NCI-H2081 (cell line): ENCODE data around the gene RCBTB2.
"Not testable (repeated sequence)": the region's sequence is repeated elsewhere in the genome, so short reads cannot be mapped to it uniquely, and the experiment has no call there.

Source experiments
- DNase-seq, 2 experiments: peaks; one replicate each; lab custom pipeline; 2025; lab: John Stamatoyannopoulos, UW

The RCBTB2 gene

DNA sequence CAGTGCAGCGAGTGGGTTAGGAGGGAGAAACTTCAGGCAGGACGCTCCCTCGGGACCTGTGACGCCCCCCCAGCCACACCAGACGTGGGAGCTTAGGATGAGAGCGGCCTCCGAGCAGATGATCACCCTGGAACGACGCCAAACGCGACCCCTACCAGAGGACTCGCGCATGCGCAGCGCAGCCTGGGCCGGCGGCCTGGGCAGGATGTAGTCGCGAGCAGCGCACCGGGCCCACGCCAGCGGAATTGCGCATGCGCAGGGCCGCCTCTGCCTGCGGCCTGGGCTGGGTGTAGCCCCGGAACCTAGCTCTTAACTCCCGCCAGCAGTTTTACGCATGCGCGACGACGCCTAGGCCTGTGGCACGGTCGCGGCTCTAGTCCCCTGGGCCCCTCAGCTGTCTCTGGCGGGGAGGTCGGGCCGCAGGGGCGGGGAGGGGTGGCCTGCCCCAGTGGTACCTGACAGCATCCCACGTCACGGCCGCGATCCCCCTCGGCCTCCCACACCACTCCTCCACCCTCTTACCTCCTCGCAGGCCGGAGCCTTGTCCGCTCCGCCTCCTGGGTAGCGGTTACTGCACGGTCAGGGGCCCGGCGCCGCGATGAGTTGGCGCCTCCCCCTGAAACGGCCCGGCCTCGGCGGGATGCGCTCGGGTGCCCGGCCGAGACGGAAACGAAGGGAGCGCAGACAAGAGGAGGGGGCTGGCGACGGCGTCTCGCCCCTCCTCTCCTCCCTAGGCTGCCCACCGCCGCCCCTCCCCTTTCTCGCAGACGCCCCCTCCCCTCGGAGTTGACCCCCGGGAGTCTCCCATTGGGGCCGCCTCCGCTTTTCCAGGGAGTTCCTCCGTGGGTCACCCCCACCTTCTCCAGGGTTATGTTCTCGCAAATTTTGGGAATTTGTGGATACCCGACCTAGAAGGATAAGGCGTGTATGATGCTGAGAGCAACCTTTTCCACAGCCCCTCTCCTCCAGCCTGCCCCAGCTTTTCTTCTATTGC, at the start of gene RCBTB2:
TSS of gene RCBTB2 (minus strand) at position 575 of the 994 bp plus-strand sequence. CDS start 11,141 bp downstream, outside the sequence.
- peak; percentile 93 to 95 for DNase-seq

DNA sequence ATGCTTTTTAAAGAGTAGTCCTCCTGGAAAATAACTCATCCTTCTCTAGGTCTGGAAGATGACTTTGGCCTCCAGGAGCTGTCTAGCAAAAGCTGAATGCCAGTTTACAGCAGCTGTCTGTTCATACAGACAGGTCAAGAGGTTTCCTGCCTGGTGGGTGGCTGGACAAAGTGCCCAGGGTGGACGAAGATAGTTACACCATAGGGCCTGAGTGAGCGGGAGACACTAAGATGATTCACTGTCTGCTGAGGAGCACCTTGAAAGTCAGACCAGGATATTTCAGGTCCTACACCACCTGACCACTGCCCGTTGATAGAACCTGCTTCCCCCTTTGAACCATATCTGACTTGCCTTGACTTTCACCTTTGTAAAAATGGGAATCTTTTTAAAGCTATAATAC, 49.2 kb upstream of the RCBTB2 start:
- no peak for DNase-seq

DNA sequence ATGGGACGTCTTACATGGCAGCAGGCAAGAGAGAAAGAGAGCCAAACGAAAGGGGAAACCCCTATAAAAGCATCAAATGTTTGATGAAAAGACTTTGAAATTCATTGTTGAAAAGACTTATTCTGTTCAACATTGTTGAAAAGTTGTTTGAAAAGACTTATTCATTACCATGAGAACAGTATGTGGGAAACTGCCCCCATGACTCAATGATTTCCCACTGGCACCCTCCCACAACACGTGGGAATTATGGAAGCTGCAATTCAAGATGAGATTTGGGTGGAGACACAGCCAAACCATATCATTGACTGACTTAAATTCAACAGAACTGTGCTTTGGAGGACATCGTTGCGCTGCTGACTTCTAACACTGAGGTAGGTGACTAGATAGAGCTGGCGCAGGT, 48.0 kb upstream of the RCBTB2 start:
- DNase-seq, result no peak

DNA sequence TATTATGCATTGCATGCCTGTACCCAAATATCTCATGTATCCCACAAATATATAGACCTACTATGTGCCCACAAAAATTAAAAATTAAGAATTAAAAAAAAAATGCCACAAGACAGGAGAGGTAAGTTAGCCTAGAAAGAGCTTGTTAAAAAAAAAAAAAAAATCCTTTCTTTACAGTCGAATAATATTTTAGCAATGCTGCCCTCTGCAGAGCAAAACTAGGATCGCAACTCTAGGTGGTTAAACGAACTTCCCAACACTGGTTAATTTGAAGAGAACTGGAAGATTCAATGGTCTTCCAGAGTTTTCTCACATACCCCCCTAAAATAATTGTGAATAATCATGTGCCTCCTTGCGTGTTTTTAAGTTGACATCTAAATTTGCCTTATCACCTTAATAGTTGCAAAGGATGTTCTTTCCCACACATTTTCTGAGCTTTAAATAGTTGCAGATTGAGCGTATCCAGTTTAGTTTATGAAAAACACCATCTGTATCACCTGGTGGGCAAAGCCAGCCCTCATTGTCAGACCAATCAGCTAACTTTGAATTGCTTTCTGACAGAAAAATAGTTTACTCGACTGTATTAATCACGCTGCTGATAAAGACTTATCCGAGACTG, 47.4 kb upstream of the RCBTB2 start:
- peak; percentile 26 to 66 for DNase-seq

DNA sequence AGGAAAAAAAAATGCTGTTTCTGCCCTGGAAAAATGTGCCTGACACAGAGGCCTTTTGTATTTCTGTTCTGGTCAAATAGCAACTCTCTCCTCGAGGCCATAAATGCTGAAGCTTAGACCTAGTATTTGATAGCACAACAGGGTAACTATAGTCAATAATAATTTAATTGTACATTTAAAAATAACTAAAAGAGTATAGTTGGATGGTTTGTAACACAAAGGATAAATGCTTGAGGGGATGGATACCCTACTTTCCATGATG, 47.0 kb upstream of the RCBTB2 start:
- not testable (repeated sequence) for DNase-seq

DNA sequence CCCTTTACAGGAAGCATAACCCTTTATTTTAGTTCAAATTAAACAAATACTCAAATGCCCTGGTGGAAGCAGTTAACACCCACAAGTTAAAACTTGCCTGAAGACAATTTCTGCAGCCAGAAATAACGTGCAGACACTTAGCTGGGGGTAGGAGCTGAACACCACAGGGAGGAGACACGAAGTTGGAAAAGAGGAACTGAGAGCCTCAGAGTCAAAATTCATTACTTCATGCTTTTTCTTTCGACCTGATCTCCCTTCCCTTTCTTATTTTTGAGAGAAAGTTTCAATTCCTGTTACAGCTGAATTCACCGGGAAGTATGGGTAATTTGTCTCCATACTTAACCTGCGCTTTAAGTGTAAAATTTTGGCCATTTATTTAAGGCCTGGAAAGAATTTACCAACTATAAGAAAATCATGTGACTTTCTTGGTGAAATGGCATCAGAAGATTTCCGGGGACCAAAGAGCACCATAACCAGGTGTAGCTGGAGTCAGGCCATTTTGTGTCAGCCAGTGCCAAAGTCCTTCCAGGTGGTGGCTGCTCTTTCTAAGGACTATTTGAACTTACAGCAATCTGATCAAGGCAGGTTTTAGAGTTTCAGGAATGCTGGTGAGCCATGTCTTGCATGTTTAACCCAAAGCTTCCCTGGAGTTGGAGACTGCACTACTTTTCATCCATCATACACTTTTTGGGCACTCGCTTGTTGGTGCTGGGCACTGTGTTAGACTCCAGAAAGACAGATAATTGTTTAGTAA, 46.5 kb upstream of the RCBTB2 start:
- DNase-seq, result peak in 1 of 2 experiments; percentile 12

DNA sequence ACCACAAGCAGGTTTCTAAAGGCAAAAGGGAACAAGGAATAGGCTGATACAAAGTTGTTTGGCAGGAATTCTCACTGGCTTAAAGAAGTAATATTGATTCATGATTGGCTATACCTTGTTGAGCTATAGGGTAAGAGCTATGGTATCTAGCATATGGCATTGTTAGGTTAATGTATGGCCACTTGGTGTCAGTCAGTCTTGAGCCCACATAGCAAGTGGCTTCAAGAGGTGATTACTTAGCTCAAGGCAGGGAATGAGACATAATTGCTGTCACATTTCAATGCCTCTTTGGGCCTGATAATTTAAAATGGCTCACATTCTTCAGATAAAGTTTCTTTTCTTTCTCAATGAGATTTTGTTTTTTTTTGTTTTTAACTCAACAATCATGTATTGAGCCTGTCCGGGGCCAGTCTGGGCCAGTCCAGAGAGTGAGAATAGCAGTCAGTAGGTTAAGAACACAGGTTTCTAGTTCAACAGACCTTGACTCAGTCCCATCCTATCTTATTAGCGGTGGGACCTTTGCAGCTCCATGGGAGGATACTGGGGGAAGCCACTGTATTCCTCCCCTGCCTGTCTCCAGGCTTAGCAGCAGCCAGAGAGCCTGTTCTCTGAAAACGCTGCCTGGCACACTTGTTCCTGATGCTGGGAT, 45.8 kb upstream of the RCBTB2 start:
- no peak for DNase-seq

DNA sequence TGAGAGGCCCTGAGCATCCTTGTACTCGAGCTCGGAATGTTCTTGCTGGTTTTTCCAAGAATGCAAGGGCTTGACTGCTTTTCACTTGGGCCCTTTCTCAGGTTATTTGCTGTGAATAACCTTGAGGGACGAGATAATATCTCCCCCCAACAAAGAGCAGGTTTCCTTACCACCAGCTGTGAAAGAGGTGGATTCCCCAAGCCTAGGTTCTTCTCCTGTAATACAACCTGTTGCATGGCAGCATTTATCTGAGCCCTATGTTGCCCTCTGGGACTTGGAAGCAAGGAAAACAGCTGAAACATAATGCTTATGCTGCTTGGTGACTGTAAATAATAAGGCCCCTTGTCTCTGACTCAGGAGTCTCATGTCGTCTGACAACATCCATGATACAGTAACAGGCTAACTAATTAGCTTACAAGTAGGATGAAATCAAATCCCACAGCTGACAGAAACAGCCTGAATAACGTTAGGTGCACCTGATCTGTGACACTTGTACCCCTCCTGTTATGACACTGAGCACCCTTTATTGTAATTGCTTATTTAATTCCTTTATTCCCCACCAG, 43.6 kb upstream of the RCBTB2 start:
- DNase-seq, result no peak

DNA sequence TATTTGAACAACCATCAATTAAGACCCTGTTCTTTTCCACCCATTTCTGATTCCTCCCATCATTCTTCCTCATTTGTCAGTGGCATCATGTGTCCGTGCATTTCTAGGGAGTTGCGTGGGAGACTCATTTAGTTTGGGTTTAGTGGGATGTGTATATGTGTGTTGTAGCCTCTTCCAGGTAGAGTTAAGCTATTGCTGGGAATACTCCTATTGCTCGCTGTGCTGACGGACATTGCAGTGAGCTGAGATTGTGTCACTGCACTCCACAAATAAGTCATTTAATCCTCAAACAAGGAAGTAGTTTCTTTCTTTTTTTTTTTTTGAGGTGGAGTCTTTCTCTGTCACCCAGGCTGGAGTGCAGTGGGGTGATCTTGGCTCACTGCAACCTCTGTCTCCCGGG, 42.2 kb upstream of the RCBTB2 start:
- no peak for DNase-seq

DNA sequence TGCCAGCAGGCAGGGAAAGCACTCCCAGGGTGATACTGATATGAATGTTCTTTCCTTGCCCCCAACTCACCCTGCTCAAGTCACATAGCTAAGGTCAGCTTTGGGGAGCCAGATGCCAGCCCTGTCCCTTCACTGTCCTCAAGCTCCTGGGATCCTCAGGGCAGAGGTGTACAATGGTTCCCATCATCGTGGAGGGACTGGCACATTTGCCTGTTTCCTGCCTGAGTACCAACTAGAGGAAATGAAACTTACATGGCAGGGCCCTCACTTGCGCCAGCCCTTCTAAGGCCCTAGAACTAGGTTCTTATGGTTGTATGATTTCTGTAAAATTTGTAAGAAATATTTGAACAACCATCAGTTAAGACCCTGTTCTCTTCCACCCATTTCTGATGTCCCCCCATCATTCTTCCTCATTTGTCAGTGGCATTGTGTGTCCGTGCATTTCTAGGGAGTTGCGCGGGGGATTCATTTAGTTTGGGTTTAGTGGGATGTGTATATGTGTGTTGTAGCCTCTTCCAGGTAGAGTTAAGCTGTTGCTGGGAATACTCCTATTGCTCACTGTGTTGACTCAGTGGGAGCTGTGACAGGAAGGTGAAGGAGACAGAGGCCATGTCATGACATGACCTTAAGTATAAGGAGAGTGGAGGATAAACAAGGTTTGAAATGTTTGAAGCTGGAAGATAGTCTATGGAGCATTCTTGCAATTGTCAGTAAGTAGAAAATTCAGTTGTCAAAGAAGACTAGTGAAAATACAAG, 41.3 kb upstream of the RCBTB2 start:
- no peak for DNase-seq

DNA sequence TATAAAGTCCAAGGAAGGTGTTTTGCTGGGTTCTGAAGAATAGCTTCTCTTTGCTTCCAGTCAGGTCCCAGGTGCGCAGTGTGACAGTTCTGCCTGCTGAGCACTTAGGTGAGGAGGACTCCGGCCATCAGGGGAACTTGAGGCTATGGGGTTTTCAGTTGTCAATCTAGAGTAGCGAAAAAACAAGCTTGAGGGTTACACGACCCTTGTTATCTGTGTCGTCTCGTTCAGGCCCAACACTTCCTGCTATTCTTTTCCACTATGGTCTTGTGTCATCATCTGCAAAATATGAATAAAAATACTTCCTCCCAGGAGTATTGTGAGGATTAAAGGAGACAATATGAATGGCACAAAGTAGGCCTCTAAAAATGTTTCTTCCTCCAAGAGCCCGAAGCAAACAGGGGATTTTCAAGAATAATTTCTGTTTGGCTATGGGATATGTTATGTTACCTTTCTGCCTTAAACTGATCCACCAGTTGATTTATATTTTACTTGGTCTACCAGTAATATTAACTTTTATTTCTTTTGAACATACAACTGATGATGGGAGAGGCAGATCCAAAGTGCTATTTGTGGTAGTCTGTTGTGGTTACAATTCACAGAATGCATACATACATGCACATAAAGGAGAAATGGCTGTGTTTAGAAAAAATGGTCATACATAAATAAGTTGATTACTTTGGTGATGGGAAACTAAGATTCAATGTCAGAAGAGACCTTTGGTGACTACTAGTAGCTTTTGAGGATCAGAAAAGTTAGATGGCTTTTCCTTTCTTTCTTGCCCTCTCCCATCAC, 40.5 kb upstream of the RCBTB2 start:
- DNase-seq, result no peak

DNA sequence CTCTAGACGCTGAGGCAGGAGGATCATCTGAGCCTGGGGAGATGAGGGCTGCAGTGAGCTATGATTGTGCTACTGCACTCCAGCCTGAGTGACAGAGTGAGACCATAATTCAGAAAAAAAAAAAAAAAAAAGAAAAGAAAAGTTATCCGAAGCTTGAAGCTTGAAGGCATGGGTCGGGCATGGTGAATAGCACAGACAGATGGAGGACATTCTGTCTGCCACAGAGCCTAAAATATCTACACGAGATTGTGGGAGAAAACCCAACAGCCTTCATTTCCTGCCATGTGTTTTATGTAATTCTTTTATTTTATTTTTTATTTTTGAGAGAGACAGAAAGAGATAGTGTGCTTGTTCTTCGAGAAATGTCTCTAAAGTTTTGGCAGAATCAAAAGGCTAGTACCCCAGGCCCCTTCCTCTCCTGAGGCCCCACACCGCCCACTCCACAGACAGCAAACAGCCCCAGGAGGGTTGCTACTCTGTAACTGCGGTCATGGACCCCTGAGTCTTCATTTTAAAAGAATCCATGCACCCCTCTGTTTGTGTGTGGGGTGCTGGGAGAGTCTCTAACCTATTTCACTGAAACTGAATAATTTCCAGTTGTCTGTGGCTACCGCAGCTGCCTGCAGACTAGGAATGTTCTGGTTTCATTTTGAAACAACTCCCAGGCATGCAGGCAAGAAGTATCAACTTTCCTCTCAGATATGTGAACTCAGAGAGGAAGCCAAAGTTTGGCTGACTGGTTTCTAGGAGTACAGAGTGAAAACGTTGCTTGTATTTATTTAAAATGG, 38.4 kb upstream of the RCBTB2 start:
- DNase-seq, result no peak

DNA sequence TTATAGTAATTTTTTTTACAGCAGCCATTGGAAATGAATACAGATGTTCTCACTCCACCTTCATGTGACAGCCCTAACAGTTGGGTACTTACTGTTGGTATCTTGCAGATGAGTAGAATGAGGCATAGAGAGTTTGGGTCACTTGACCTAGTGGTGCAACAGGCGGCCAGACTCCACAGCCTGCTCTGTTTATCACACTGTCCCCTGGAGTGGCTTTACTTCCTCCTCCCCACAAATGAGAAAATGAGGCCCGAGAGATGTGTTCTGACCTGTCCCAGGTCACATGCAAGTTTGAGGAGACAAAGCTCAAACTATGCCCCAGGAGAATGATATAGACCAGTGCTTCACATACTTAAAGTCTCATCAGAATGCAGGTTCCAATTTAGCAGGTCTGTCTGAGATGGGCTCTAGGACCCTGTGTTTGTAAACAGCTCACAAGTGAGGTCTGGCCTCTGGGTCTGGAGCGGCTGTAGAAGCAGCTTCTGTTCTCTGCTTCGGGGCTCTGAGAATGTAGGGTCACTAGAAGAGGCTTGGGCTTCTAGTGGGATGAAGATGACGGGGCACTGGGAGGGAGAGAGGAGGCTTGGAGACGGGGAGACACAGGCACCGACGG, 37.4 kb upstream of the RCBTB2 start:
- DNase-seq, result no peak

DNA sequence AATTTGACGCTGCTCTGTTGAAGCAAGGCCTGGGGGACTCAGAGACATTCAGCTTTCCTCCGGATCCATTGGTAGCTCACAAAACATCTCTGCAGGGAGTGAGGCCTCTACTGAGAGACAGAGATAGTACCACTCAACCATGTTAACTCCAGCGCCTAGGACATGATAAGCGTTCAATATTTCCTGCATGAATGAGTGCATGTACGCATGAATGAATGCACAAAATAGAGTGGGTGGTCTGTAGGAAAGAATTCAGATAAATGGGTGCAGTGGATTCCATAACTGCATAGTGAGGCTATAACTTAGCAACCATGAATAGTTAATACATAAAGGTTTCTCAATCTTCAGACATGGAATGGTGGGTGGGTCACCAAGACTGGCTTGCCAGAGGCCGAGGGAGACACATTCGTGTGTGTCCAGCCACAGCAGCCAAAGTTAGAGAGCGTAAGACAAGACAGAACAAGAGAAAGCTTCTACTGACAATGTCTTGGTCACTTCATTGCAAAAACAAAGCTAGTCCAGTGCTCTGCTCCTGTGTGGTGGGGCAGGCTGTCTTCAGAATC, 36.3 kb upstream of the RCBTB2 start:
- no peak for DNase-seq

DNA sequence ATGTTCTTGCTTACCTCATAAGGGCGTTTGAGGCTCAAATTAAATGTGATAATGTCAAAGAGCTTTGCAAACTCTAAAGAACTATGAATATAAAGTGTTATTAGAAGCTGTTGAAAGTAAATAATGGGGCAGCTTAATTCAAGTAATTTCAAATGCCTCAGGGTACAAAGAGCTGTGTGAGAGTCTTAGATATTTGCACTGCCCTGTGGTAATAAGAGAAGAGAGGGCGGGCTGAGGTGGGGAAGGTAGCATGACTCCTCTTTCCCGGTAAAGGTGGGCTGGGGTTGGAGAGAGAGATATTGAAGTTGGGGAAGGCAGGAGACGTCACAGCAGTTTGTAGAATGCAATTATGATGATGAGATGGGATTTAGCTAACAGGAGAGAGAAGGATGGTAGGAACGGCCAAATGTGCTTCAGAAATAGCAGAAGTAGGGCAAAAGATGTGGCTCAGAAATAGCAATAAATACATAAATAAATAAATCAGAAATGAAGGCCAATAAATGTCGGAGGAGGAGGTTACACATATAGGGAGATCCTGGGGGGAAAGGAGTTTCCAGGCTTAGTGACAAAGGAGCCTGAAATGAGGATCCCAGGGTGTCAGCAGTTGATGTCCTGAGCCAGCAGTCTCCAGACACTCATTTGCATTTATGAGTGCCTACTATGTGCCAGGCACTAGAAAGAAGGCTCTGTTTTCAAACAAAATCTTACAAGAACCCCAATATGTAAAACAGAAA, 35.7 kb upstream of the RCBTB2 start:
- DNase-seq, result no peak

DNA sequence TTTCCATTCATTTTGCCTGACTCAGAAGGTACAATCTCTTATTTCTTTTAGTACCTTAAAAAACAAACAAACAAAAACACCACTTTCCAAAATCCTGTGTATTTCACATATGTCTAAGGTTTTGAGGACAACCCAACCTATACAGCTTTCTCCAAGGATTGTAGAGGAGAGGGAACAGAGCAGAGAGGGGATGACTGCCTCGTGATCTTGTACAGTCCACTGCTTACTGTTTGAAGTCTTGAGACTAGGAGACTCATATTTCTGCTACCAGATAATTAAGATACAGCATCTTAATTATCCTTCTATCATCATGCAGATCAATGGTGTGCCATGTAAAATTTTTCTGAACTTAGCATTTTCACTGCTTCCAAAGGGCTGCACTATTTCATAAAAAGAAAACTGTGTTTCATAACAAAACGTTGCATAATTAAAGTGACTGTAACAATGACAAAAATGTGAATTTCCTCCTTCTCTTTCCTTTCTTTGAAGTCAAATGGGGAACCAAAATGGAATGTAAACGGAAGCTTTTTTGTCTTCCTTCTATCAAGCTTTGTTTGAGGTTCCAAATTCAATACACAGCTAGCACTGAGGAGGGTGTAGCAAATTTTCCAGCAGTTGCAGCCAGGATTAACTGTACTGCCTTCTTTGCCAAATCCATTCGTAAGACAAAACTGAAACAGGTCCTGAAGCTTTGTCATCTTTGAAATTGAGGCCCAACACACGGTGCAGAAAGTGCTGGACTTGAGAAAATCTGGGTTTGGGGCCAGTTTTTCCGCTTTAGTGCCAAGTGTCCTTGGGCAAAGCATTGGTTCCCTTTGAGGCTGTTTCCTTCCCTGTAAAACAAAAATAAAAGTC, 34.9 kb upstream of the RCBTB2 start:
- DNase-seq, result no peak

DNA sequence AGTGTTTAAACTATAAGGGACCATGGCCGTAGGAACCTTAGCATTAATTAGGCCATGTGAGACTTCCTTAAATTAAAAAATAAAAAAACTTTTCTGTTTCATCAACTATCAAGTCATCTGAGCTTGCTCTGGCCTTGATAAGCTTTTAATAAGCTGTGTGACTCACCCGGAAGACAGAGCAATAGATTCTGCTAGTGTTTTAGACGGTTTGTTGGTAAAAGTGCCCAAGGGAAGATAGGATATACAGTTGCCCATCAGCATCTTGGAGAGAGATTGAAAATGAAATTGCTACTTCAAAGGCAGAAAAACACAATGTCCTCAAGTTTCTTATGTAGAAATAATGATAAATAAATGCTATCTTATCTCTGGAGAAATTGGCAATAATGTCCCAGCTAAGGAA, 31.2 kb upstream of the RCBTB2 start:
- no peak for DNase-seq
